ENCODE measurements around the gene CLEC18B.
"Not testable (repeated sequence)": the region's sequence is repeated elsewhere in the genome, so short reads cannot be mapped to it uniquely, and the experiment has no call there.

CLEC18B gene

DNA sequence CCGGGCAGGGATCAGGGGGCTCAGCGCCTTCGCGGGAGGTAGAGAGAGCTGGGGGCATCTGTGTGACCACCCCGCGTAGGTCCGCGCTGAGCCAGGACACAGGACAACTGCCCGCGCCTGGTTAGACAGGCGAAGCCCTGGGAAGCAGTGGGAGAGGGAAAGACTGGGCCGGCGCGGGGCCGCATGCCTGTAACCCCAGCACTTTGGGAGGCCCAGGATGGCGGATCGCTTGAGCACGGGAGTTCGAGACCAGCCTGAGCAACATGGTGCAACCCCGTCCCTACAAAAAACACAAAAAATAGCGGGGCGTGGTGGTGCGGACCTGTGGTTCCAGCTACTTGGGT is 13.9 kb downstream of the CLEC18B start:
- H3K4me3 ChIP-seq (ENCODE audit: low read depth, low read length) = peak overlapping the region; percentile 2

DNA sequence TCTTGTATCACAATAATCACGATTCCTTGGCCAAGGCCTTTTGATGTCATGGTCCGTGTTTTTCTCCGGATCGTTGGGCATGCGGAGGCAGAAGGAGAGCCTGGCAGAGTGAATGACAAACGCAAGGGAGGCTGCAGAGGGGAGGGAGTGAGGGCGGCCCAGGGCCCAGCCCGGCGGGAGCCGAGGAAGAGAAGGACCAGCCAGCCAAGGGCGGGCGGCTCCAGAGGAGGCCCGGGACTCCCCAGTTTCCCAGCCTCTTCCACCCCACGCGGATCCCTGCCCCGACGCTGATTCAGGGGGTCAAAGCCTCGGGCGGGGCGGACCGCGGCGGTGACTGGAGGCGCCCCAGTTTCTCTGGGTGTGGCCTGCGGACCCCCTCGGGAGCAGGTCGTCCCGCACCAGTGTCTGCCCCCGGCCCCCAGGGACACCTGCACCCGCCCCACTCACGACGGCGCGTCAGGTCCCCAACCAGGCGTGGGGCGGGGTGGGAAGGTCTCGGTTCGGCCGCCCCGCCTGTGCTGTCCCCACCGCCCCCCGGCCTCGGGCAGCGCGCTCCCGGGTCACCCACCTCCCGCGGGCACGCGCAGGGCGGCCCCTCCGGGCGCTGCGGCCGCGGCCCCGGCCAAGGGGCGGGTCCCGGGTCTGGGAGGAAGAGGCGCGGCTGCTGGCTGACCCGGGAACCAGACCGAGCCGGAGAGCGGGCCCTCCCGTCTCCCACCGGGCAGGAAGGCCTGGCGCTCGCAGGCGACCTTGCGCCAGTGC is 14.5 kb downstream of the CLEC18B start:
- not testable (repeated sequence) for H3K4me3 ChIP-seq (ENCODE audit: low read depth, low read length)

DNA sequence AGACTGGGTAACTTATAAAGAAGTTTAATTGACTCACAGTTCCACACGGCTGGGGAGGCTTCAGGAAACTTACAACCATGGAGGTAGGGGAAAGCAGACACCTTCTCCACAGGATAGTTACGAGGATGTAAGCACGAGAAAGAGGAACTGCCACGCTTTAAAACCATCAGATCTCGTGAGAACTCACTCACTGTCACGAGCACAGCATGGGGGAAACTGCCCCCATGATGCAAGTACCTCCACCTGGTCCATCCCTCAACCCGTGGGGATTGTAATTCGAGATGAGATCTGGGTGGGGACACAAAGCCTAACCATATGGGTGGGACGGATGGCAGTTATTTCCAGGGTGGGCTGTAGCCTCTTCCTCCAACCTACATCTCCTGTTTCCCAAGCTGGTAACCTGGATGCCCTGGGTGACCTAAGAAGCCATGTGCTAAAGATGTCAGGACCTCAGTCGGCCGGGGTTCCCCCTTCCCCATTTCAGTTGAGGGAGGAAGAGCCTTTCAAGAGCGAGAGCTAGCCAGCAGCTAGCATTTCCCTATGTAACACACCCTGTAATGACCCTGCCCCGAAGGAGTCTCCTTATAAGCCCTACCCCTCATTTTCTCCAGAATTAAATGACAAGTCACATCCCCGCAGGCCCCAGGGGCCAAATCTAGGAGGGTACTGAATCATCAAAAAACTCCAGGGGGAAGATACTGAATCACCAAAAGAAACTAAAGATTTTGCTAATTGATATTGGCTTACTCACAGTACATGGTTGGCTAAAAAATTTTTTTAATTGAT is 16.9 kb downstream of the CLEC18B start:
- H3K4me3 ChIP-seq (ENCODE audit: low read depth, low read length) = not testable (repeated sequence)

DNA sequence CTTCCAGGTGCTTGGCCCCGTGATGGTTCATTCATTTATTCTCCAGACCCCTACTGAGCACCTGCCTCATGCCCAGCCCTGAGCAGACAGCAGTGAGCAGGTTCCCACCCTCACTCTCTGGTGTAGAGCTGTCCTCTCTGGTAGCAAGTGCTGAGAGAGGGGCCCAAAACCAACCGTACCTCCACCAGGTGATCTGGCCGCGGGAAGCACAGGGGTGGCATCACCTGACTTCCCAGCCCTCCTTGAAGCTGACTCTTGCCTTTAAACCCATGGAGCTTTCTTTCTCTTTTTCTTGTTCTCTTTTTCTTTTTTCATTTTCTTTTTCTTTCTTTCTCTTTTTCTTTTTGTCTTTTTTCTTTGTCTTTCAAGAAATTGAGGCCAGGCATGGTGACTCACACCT is 21.0 kb downstream of the CLEC18B start:
- H3K4me3 ChIP-seq (ENCODE audit: low read depth, low read length) = not testable (repeated sequence)

DNA sequence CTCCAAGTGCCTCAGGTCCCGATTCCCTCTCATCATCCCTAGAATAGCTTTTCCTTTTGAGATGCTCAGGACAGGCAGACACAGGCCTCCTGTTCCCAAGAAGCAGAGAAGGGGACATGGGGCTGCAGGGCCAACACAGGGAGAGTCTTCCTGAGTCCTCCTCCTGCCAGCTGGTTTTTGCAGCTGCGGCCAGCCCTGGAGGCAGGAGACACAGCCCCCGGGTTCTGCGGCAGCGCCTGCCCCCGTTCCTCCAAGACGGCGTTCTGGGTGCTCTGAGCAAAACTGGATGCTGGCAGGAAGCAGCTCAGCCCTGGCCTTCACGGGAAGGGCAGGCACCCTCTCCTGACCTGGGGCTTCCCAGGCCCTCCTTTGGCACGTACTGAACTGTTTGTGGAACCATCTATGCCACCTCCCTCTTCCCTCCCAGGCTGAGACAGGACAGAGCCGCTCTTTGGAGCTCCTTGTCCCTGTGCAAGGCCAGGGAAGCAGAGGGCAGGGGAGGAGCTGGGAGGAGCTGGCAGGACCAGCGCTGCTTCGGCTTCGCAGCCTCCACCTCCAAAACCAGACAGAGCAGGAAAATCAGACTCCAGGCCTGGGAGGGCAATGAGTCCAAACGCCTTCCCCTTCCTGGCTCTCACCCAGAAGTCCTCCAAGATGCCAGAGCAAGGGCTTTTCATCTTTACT is 22.9 kb downstream of the CLEC18B start:
- H3K4me3 ChIP-seq (ENCODE audit: low read depth, low read length) = not testable (repeated sequence)

DNA sequence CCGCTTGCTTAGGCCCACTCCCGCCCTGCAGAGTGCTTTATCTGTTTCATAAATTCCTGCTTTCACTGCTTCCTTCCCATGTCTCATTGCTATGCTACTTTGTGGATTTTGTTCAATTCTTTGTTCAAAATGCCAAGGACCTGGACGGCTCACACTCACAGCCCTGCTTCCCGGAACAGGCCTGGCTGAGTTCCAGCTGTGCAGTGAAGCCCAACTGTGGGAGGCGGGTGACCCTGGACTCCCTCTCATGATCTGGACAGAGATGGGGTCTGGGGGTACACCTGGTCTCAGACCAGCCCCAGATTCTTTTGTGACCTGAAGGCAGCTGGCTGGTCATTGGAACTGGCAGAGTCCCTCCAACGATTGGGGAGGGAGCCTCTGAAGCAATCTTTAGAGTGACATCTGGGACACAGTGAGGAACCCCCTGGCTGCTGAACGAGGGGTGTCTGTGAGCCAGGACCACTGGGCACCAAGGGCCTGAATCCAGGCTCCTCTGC is 24.7 kb downstream of the CLEC18B start:
- not testable (repeated sequence) for H3K4me3 ChIP-seq (ENCODE audit: low read depth, low read length)

DNA sequence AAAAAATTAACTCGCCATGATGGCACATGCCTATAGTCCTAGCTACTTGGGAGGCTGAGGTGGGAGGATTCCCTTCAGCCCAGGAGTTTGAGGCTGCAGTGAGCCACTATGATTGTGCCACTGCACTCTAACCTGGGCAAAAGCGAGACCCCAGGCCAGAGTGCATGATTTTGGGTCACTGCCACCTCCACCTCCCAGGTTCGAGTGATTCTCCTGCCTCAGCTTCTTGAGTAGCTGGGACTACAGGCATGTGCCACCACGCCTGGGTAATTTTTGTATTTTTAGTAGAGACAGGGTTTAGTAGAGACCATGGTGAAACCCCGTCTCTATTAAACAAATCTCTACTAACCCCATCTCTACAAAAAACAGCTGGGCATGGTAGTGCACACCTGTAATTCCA is 26.7 kb downstream of the CLEC18B start:
- H3K4me3 ChIP-seq (ENCODE audit: low read depth, low read length) = not testable (repeated sequence)

DNA sequence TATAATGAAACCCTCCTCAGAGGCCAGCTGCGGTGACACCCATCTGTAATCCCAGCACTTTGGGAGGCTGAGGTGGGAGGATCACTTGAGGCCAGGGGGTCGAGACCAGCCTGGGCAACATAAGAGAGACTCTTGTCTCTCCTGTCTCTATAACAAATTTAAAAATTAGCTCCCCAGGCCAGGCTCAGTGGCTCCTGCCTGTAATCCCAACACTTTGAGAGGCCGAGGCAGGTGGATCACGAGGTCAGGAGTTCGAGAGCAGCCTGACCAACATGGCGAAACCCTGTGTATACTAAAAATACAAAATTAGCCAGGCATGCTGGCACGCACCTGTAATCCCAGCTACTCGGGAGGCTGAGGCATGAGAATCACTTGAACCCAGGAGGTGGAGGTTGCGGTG is 27.1 kb downstream of the CLEC18B start:
- H3K4me3 ChIP-seq (ENCODE audit: low read depth, low read length) = not testable (repeated sequence)

DNA sequence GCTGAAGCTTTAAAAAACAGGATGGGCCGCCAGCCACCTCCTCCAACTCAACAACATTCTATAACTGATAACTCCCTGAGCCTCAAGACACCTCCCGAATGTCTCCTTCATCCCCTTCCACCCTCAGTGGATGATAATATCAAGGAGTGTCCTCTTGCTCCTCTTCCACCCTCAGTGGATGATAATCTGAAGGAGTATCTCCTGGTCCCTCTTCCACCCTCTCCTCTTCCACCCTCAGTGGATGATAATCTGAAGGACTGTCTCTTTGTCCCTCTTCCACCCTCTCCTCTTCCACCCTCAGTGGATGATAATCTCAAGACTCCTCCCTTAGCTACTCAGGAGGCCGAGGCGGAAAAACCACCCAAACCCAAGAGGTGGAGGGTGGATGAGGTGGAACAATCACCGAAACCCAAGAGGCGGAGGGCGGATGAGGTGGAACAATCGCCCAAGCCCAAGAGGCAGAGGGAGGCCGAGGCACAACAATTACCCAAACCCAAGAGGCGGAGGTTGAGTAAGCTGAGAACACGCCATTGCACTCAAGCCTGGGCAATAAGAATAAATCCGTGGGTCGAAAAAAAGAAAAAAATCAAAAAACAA is 29.7 kb downstream of the CLEC18B start:
- not testable (repeated sequence) for H3K4me3 ChIP-seq (ENCODE audit: low read depth, low read length)

DNA sequence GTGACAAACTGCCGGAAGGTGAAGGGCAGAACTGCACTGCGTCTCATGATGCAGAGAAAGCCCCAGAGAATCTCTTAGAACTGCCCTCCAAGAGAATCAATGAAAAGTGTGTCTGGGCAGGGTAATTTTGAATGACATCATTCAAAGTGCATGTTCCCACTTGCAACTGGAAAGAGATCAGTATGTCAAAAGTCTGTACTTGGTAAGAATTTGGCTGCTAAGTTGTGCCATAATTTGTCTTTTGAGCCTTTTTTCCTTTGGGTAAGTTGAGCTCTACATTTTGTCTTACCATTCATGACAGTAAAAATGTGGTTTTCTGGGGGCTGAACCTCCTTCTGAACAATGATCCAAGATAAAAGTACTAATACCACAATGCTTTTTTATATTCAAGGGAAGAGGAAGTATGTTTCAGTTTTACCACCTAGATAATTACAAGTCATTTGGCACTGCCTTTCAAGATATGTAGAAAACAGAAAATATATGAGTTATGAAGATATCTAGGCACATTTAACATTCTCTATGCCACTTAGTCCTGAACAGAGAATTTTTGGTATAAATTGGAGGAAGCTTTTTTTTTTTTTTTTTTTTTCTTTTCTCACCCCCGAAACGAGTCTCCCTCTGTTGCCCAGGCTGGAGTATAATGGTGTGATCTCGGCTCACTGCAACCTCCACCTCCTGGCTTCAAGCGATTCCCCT is 38.8 kb downstream of the CLEC18B start:
- not testable (repeated sequence) for H3K4me3 ChIP-seq (ENCODE audit: low read depth, low read length)

DNA sequence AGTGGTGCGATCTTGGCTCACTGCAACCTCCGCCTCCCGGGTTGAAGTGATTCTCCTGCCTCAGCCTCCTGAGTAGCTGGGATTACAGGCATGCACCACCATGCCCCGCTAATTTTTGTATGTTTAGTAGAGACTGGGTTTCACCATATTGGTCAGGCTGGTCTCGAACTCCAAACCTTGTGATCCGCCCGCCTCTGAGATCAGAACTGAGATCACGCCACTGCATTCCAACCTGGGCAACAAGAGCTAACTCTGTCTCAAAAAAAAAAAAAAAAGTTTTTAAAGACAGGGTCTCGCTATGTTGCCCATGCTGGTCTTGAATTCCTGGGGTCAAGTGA is 47.5 kb downstream of the CLEC18B start:
- not testable (repeated sequence) for H3K4me3 ChIP-seq (ENCODE audit: low read depth, low read length)

DNA sequence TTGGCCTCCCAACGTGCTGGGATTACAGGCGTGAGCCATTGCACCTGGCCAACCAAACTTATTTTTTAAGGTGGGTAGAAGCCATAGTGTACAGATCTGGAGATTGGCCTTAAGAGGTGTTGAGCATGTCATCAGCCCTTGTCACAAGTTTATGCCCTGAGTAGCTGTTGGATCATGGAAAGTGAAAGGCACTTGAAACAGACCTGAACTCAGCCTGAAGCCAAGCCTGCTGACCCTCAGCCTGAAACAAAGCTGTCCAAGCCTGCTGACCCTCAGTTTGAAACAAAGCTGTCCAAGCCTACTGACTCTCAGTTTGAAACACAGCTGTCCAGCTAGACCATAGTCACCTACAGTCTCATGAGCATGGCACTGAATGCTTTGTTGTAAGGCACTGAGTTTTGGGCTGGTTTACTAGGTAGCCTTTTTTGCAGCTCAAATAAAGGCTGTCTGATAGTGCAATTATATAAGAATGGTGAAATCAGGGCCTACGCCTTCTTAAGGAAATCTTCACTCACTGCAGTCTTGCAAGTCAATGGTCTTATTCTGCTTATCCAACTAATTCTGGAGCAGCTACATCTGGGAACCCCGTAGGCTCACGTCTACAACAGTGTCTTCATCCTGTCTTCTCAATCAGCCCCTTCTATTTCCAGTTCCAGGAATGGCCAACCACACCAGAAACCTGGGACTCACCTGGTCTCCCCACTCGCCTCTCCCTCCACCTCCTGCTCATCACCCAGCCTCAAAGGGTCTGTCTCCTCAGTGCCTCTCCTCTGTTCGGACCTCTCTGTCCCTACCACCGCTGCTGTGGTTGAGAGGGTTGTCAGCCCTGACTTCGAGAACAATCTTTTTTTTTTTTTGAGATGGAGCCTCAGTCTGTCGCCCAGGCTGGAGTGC is 48.1 kb downstream of the CLEC18B start:
- no peak overlapping the region for H3K4me3 ChIP-seq (ENCODE audit: low read depth, low read length)

DNA sequence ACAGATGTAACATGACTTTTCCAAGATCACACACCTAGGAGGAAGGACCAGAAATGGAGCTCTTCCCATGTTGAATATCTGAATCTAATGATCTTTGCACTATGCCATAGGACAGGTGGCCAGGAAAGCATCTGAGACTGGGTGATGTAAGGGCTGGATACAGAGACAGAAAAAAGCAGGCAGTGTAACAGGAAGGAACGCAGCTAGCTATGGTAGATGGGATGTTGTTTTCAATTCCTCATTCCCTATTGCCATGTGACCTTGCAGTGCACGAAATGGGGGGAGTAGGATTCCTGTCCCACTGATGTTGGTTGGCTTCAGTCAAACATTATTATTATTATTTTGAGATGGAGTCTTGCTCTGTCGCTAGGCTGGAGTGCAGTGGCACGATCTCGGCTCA is 48.9 kb downstream of the CLEC18B start:
- no peak overlapping the region for H3K4me3 ChIP-seq (ENCODE audit: low read depth, low read length)

DNA sequence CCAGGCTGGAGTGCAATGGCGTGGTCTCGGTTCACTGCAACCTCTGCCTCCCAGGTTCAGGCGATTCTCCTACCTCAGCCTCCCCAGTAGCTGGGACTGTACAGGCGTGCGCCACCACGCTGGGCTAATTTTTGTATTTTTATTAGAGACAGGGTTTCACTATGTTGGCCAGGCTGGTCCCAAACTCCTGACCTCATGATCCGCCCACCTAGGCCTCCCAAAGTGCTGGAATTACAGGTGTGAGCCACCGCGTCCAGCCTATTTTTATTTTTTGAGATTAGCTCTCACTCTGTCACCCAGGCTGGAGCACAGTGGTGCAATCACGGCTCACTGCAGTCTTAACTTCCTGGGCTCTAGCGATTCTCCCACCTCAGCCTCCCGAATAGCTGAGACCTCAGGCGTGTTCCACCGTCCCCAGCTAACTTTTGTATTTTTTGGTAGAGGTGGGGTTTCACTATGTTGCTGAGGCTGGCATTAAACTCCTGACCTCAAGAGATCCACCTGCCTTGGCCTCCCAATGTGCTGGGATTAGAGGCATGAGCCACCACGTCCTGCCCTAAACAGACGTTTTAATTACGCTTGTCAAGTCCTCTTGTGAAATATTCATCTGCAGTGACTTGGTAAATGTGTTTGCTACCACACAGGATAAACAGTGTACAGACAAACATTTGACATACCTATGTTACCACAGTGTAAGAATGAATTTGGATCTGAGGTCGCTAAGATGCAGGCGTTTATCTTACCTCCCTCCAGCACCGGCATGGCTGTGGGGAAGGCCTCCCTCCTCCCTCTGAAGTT is 50.7 kb downstream of the CLEC18B start:
- H3K4me3 ChIP-seq (ENCODE audit: low read depth, low read length) = not testable (repeated sequence)

DNA sequence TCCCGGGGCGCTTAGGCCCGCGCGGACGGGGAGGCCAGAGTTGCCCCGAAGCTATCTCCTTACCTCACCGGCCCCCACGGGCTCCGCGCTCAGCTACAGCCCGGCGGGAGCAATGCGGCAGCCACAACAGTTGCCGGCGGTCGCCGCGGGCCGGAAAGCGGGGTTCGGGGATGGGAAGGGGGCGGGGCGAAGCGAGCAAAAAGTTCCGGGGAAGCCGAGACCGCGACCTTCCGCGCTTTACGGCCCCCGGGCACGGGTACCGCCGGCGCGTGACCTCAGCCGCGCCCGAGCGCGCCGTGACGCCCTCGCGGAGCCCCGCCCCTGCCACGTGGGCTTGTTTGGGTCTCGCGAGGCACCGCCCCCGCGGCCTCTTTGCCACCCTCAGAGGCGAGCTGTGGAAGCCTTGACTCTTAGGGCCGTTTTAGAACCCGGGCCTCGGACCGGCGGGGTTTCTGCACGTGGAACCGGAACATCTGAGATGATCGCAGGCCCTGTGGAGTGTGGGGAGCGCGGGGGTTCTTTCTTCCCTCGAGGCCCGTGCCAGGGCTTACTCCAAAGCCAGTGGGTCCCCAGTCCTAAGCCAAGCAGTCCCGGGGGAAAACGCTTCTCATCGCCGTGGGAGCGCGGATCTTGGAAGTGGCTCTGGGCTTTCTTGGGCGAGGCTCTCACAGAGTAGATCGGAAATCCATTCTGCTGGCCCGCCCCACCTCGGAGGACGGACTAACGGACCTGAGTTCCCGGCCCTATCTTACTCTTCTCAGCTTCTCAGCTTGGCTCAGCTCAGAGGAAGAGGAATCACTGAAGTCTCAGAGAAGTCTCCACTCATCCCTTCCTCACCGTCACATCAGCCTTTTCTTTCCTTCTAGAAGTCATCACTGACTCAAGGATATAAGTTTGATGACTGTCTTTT is 53.0 kb downstream of the CLEC18B start:
- peak overlapping the region; percentile 78 for H3K4me3 ChIP-seq (ENCODE audit: low read depth, low read length)

DNA sequence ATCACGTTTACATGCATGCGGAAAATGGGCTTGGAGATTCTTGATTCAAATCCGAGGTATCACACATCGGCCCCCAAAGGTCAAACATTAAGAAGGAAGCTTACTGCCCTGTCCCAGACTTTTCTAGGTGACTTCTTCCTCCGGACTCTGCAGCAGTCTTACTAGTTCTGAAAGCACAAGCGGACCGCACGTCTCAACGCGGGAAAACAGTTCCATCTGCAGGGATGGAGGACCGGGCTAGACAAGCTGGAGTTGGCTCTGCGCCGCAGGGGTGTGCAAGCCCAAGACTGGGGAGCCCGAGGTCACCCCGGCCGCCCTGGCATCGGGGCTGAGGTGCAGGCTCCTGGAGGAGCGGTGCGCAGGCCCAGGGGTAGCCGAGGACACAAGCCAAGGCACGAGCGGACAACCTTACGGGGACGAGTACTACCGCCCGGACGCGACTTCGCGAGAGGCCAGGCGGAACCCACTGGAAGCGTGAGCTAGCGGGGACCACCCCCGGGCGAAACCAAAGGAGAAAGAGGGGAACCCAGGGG is 53.7 kb downstream of the CLEC18B start:
- H3K4me3 ChIP-seq (ENCODE audit: low read depth, low read length) = peak overlapping the region; percentile 78

DNA sequence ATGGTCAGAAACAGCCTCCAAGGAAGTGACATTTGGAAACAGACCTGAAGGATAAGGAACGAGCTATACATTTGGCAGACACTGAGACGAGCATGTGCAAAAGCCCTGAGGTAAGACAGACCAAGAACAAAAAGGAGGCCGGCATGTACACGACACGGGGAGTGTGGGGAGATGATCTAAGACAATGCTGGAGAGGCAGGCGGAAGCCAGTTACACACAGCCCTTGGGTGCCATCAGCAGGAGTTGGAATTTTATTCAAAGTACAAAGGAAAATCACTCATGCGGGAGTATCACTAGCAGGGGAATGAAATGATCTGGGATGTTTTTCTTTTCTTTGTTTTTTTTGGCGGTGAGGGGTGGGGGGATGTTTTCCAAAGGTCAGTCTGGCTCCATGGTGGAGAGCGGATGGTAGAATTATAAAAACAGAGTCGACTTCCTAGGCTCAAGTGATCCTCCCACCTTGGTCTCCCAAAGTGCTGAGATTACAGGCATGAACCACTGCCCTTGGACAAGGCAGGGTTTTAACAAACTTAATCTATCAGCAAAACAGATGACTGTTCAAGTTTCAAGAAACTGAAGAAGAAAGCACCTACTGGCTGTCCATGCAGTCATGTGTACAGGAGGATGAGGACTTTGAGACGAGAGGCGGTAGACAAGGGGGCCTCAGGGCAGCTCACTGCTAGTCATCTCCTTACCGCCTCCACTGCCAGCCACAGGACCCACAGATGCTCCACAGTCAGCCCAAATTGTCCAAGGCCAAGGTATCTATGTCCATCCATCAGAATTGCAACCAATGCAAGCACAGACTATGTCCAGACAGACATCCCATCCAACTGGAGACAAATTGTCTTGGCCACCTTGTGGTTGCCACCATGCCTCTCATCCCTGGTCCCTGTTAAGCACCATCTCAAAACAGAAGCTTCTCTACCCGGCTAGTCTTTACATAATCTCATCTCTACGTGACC is 59.4 kb downstream of the CLEC18B start:
- not testable (repeated sequence) for H3K4me3 ChIP-seq (ENCODE audit: low read depth, low read length)

Measured in iPS-11a (cell line).